ENCODE results near the gene NEU4.
"Not testable (repeated sequence)": the region's sequence is repeated elsewhere in the genome, so short reads cannot be mapped to it uniquely, and the experiment has no call there.

The NEU4 gene

GRCh38 chr2:241808721-241809382, at the start of gene NEU4:
Gene NEU4, plus strand, starts transcription at chr2:241809193. Its CDS starts 5,292 bp downstream, at chr2:241814485.
- DNase-seq (ENCODE audit: low read depth in 2 of 2): no peak

GRCh38 chr2:241759893-241760292, 49.1 kb upstream of the NEU4 start:
- DNase-seq (ENCODE audit: low read depth in 2 of 2): not testable (repeated sequence)

GRCh38 chr2:241760301-241760771, 48.7 kb upstream of the NEU4 start:
- no peak for DNase-seq (ENCODE audit: low read depth in 2 of 2)

- DNase-seq (ENCODE audit: low read depth in 2 of 2): no peak
Measured at GRCh38 chr2:241762321-241762932, 46.6 kb upstream of the NEU4 start.

- DNase-seq (ENCODE audit: low read depth in 2 of 2): peak; percentile 42 to 51
Measured at GRCh38 chr2:241762933-241763369, 46.0 kb upstream of the NEU4 start.

- no peak for DNase-seq (ENCODE audit: low read depth in 2 of 2)
Measured at GRCh38 chr2:241763551-241764274, 45.3 kb upstream of the NEU4 start.

- DNase-seq (ENCODE audit: low read depth in 2 of 2): no peak
Measured at GRCh38 chr2:241764275-241765241, 44.4 kb upstream of the NEU4 start.

GRCh38 chr2:241767464-241768250, 41.3 kb upstream of the NEU4 start:
- DNase-seq (ENCODE audit: low read depth in 2 of 2): no peak

GRCh38 chr2:241768251-241768711, 40.7 kb upstream of the NEU4 start:
- no peak for DNase-seq (ENCODE audit: low read depth in 2 of 2)

GRCh38 chr2:241768850-241769249, 40.1 kb upstream of the NEU4 start:
- no peak for DNase-seq (ENCODE audit: low read depth in 2 of 2)

- no peak for DNase-seq (ENCODE audit: low read depth in 2 of 2)
Measured at GRCh38 chr2:241769819-241770184, 39.2 kb upstream of the NEU4 start.

- no peak for DNase-seq (ENCODE audit: low read depth in 2 of 2)
Measured at GRCh38 chr2:241770185-241770935, 38.6 kb upstream of the NEU4 start.

GRCh38 chr2:241770936-241771285, 38.1 kb upstream of the NEU4 start:
- DNase-seq (ENCODE audit: low read depth in 2 of 2): no peak

GRCh38 chr2:241771286-241772062, 37.5 kb upstream of the NEU4 start:
- no peak for DNase-seq (ENCODE audit: low read depth in 2 of 2)

GRCh38 chr2:241772063-241772499, 36.9 kb upstream of the NEU4 start:
- DNase-seq (ENCODE audit: low read depth in 2 of 2): no peak

- DNase-seq (ENCODE audit: low read depth in 2 of 2): no peak
Measured at GRCh38 chr2:241773511-241774418, 35.2 kb upstream of the NEU4 start.

- DNase-seq (ENCODE audit: low read depth in 2 of 2): no peak
Measured at GRCh38 chr2:241774419-241775222, 34.4 kb upstream of the NEU4 start.

Data from stimulated activated CD8-positive, alpha-beta memory T cell treated with anti-CD3 and anti-CD28 coated beads, Interleukin-7, amount 100 ng/mL, for 1 hour (primary cell).